OCI-LY7 (cell line): Measurements from ENCODE around the gene PLEKHH1. TPM values are rescaled to one million over a fixed set of nuclear protein-coding genes. Genes with fewer than 3 reads are reported as not detected.

Experiments
- BruUV-seq: library from RNA; stranded (reverse); fragments of 400-500 nt; replicated peaks from 2 replicates; lab custom pipeline; 2021; lab: Mats Ljungman, UMichigan
- CTCF ChIA-PET: fragments of 300-600 bp; sonication (Branson Sonifier 250); formaldehyde crosslinking; loops from one replicate; lab custom pipeline; 2022; ENCODE audit warnings: antibody characterized with exemption; ENCODE audit not compliant: unreplicated experiment; lab: Charles Lee
- POLR2A ChIA-PET: fragments of 300-600 bp; sonication (Branson Sonifier 250); formaldehyde crosslinking; loops from one replicate; lab custom pipeline; 2022; ENCODE audit warnings: antibody characterized with exemption; lab: Charles Lee
- DNase-seq: peaks from one replicate; pipeline ENCODE4 v3.0.0-alpha.2; 2015; ENCODE audit warnings: low spot score
- H2AFZ ChIP-seq: fragments of 200-600 bp; sonication (generic), shearing (Covaris generic); 2 replicates; pipeline ENCODE4 v1.6.1; 2014; ENCODE audit warnings: mild to moderate bottlenecking, antibody characterized with exemption, low read length, moderate library complexity
- H3K27ac ChIP-seq: fragments of 200-600 bp; sonication (generic); 2 replicates; pipeline ENCODE4 v1.5.1; 2014; ENCODE audit warnings: mixed run types, low read depth, mild to moderate bottlenecking, moderate library complexity, low read length, inconsistent platforms; ENCODE audit not compliant: poor library complexity, severe bottlenecking
- H3K36me3 ChIP-seq: fragments of 200-600 bp; sonication (generic); 2 replicates; pipeline ENCODE4 v1.6.1; 2014; ENCODE audit warnings: mild to moderate bottlenecking, antibody characterized with exemption, low read length, moderate library complexity, mixed read lengths; ENCODE audit not compliant: insufficient read depth
- H3K4me1 ChIP-seq: fragments of 200-600 bp; sonication (generic); 2 replicates; pipeline ENCODE4 v1.5.1; 2014; ENCODE audit warnings: mild to moderate bottlenecking, low read length; ENCODE audit not compliant: insufficient read depth, poor library complexity, severe bottlenecking
- H3K4me2 ChIP-seq: fragments of 200-600 bp; sonication (generic); 2 replicates; pipeline ENCODE4 v1.6.1; 2014; ENCODE audit warnings: mild to moderate bottlenecking, low read length
- H3K4me3 ChIP-seq: fragments of 200-600 bp; sonication (generic); 2 replicates; pipeline ENCODE4 v1.5.1; 2014; ENCODE audit warnings: mild to moderate bottlenecking, low read depth, low read length; ENCODE audit not compliant: poor library complexity, severe bottlenecking
- H3K79me2 ChIP-seq: fragments of 200-600 bp; sonication (generic); 2 replicates; pipeline ENCODE4 v1.6.1; 2016; ENCODE audit warnings: low read depth, mild to moderate bottlenecking, low read length, moderate library complexity, mixed read lengths; ENCODE audit not compliant: insufficient read depth
- H3K9me2 ChIP-seq: fragments of 200-600 bp; sonication (generic); 2 replicates; pipeline ENCODE4 v1.6.1; 2016; ENCODE audit warnings: mild to moderate bottlenecking, low read length, mixed read lengths; ENCODE audit not compliant: insufficient read depth
- H3K9me3 ChIP-seq: fragments of 200-600 bp; sonication (generic); 2 replicates; pipeline ENCODE4 v1.6.1; 2014; ENCODE audit warnings: mild to moderate bottlenecking, mixed run types, low read length, mixed read lengths
- H4K20me1 ChIP-seq: fragments of 200-600 bp; sonication (generic); 2 replicates; pipeline ENCODE4 v1.6.1; 2014; ENCODE audit warnings: mild to moderate bottlenecking, antibody characterized with exemption, low read length, moderate library complexity, mixed read lengths; ENCODE audit not compliant: insufficient read depth
- CTCF ChIP-seq: fragments of 200-600 bp; sonication (generic); conservative IDR thresholded peaks from 2 replicates; pipeline ENCODE4 v1.5.1; 2014; ENCODE audit warnings: mild to moderate bottlenecking, antibody characterized with exemption, low read length, moderate library complexity, mixed read lengths
- EZH2phosphoT487 ChIP-seq: fragments of 200-600 bp; sonication (generic); IDR thresholded peaks from 2 replicates; pipeline ENCODE4 v1.6.1; 2018; ENCODE audit warnings: low read depth, borderline replicate concordance, mild to moderate bottlenecking, mixed run types, antibody characterized with exemption, low read length, moderate library complexity, mixed read lengths
- intact Hi-C: fragments of 100-400 bp; cut with micrococcal nuclease; formaldehyde crosslinking; loops from one replicate; pipeline ENCODE4 v1.10.0; 2022; ENCODE audit not compliant: unreplicated experiment
- total RNA-seq, 2 experiments: library from RNA; depleted of rRNA in 1 of 2; stranded (reverse); fragments of >200 nt in 1 of 2; shearing (Covaris generic) in 1 of 2; gene quantifications; 2 replicates each; pipeline ENCODE4 v1.2.3, GENCODE V29; 2014 to 2022

PLEKHH1 gene
- total RNA-seq, 2 experiments from 2014 or later: not detected

GRCh38 chr14:67602076-67602475 lies 69.0 kb downstream of the PLEKHH1 start:
- intact Hi-C loops: loop anchor here (10.0 kb wide), 1 partner anchor 213 kb away; the partner anchor contains the start of genes RAD51B and ZFYVE26
- H3K9me3 ChIP-seq: no peaks in the 10 kb centered on the region; the same call in 1 of the 2 replicates
- no peak overlapping the region for H3K4me3 ChIP-seq
- H3K9me2 ChIP-seq: no peaks in the 10 kb centered on the region
- ChIA-PET CTCF (no interaction called here), POLR2A (interaction anchor here (0.7 to 0.8 kb wide), 3 partner anchors 17 to 64 kb away, joined by 3 to 4 read pairs (median 3); no protein-coding TSS in a partner anchor)
- no peak for DNase-seq
- no peak overlapping the region for H3K27ac ChIP-seq
- H3K36me3 ChIP-seq: no peaks in the 10 kb centered on the region
- H3K79me2 ChIP-seq: peaks cover 7% of the 10 kb centered on the region; the same call in 1 of the 2 replicates
- H3K4me2 ChIP-seq: no peak overlapping the region
- no TSS peak for BruUV-seq
- TF ChIP-seq EZH2phosphoT487: no peak
- no peak for TF ChIP-seq CTCF
- H4K20me1 ChIP-seq: no peaks in the 10 kb centered on the region
- H2AFZ ChIP-seq: peak overlapping the region; percentile 61; the same call in 1 of the 2 replicates
- H3K4me1 ChIP-seq: peaks cover 22% of the 10 kb centered on the region

DNA sequence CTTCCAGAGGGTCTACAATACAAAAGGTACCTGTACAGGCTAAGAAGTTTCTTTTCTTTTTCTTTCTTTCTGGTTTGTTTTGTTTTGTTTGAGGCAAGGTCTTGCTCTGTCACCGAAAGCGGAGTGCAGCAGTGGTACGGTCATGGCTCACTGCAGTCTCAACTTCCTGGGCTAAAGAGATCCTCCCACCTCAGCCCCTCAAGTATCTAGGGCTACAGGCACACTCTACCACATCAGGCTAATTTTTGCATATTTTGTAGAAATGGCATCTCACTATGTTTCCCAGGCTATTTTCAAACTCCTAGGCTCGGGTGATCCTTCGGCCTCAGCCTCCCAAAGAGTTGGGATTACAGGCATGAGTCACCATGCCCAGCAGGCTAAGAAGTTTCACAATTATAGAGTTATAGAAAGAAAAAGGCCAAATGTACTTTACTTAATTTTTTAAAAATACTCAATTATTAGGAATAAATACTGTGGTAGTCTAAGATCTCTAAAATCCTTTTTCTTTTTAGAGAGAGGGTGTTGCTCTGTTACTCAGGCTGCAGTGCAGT lies 70.0 kb downstream of the PLEKHH1 start:
- DNase-seq: peak; percentile 68
- H2AFZ ChIP-seq: peak overlapping the region; percentile 61
- H3K79me2 ChIP-seq: peaks cover 7% of the 10 kb centered on the region; the same call in 1 of the 2 replicates
- ChIA-PET POLR2A (interaction anchor here (0.7 to 1.4 kb wide), 4 partner anchors 12 to 63 kb away, joined by 3 to 9 read pairs (median 4); no protein-coding TSS in a partner anchor), CTCF (no interaction called here)
- peak overlapping the region; percentile 34; the same call in 1 of the 2 replicates for H3K4me2 ChIP-seq
- no peaks in the 10 kb centered on the region for H4K20me1 ChIP-seq
- intact Hi-C loops: loop anchor here (10.0 kb wide), 1 partner anchor 212 kb away; the partner anchor contains the start of genes RAD51B and ZFYVE26
- H3K9me2 ChIP-seq: no peaks in the 10 kb centered on the region
- no peaks in the 10 kb centered on the region; the same call in 1 of the 2 replicates for H3K9me3 ChIP-seq
- no peak overlapping the region for H3K27ac ChIP-seq
- no peak overlapping the region for H3K4me3 ChIP-seq
- no TSS peak for BruUV-seq
- H3K4me1 ChIP-seq: peaks cover 22% of the 10 kb centered on the region
- TF ChIP-seq EZH2phosphoT487 (no peak), CTCF (no peak)
- no peaks in the 10 kb centered on the region for H3K36me3 ChIP-seq

DNA sequence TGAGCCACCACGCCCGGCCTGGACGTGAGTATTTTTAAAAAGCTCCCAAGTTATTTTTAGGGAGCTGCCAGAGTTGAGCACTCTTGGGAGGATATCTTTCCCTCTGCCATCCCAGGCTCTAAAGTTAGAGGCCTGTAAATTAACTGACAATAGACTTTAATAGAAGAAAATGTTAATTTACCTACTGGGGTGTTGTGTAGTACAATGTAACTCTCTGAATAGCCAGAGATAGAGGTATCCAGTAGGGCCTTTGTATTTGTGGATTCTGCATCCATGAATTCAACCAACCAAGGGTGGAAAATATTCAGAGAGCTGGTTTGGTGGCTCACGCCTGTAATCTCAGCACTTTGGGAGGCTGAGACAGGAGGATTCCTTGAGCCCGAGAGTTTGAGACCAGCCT lies 74.6 kb downstream of the PLEKHH1 start:
- POLR2A ChIA-PET: no interaction called here
- Histone ChIP-seq H2AFZ (no peak overlapping the region), H3K4me1 (peaks cover 8% of the 10 kb centered on the region), H3K4me3 (no peak overlapping the region), H3K9me3 (no peaks in the 10 kb centered on the region), H3K4me2 (no peak overlapping the region), H3K9me2 (no peaks in the 10 kb centered on the region), H3K79me2 (no peaks in the 10 kb centered on the region), H3K27ac (no peak overlapping the region), H4K20me1 (no peaks in the 10 kb centered on the region), H3K36me3 (no peaks in the 10 kb centered on the region)
- CTCF ChIA-PET: no interaction called here
- no TSS peak for BruUV-seq
- TF ChIP-seq CTCF: no peak
- TF ChIP-seq EZH2phosphoT487: no peak
- intact Hi-C loops: loop anchor here (10.0 kb wide), 1 partner anchor 207 kb away; the partner anchor contains the start of genes RAD51B and ZFYVE26
- no peak for DNase-seq
